GM12878 (cell line): ENCODE data around the gene RAB3IL1. TPM values are rescaled to one million over a fixed set of nuclear protein-coding genes. Genes with fewer than 3 reads are reported as not detected.

ENCODE experiments used
- ATAC-seq: fragments of 200-7000 bp; cut with Tn5 transposase; 3 replicates; pipeline ENCODE4 v1.9.1; 2020; ENCODE audit warnings: mild to moderate bottlenecking, moderate library complexity
- BruUV-seq: library from RNA; stranded (reverse); fragments of 400-500 nt; replicated peaks from 2 replicates; lab custom pipeline; 2021; lab: Mats Ljungman, UMichigan
- CTCF ChIA-PET: fragments of 300-600 bp; sonication (Branson Sonifier 250); formaldehyde crosslinking; extraction: SDS; loops from one replicate; lab custom pipeline; 2021; ENCODE audit warnings: inconsistent platforms; lab: Yijun Ruan, JAX
- POLR2A ChIA-PET: fragments of 350-600 bp; formaldehyde crosslinking; extraction: SDS; loops from one replicate; lab custom pipeline; 2021; ENCODE audit warnings: inconsistent platforms; lab: Charles Lee
- RAD21 ChIA-PET: fragments of 300-600 bp; sonication (Branson Sonifier 250); formaldehyde crosslinking; loops from one replicate; lab custom pipeline; 2023; ENCODE audit warnings: antibody characterized with exemption; ENCODE audit not compliant: unreplicated experiment; lab: Charles Lee
- SMC1A ChIA-PET: fragments of 300-600 bp; sonication (Branson Sonifier 250); formaldehyde crosslinking; loops from one replicate; lab custom pipeline; 2023; ENCODE audit not compliant: unreplicated experiment, uncharacterized antibody; lab: Charles Lee
- DNase-seq: peaks from one replicate; pipeline ENCODE4 v3.0.0-alpha.2; 2011; ENCODE audit warnings: low read depth, low spot score
- FAIRE-seq: peaks from 3 replicates; lab custom pipeline; 2011; peaks lifted over from hg19 to GRCh38; lab: Jason Lieb, UNC
- H2AFZ ChIP-seq: 2 replicates; pipeline ENCODE4 v1.6.0; 2011; ENCODE audit warnings: low read depth, low read length, control low read depth; ENCODE audit not compliant: control insufficient read depth
- H3K27ac ChIP-seq: 2 replicates; pipeline ENCODE4 v1.5.1; 2011; ENCODE audit warnings: control low read depth; ENCODE audit not compliant: control insufficient read depth, insufficient read depth
- H3K27me3 ChIP-seq, 2 experiments: replicated peaks in 1 of 2; 2 replicates each; pipeline versions ENCODE4 v1.6.0 to v1.6.1; 2011; ENCODE audit warnings: low read length in 1 of 2; ENCODE audit not compliant: control insufficient read depth in 2 of 2, insufficient read depth in 2 of 2
- H3K36me3 ChIP-seq, 2 experiments: 2 replicates each; pipeline ENCODE4 v1.5.1; 2011; ENCODE audit warnings: low read length in 1 of 2; ENCODE audit not compliant: control insufficient read depth in 2 of 2, insufficient read depth in 2 of 2
- H3K4me1 ChIP-seq: 2 replicates; pipeline ENCODE4 v1.6.1; 2011; ENCODE audit warnings: mild to moderate bottlenecking, low read length, moderate library complexity, mixed read lengths; ENCODE audit not compliant: control insufficient read depth, insufficient read depth
- H3K4me2 ChIP-seq: 2 replicates; pipeline ENCODE4 v1.6.0; 2011; ENCODE audit warnings: control low read depth; ENCODE audit not compliant: control insufficient read depth, insufficient read depth
- H3K4me3 ChIP-seq: fragments of 200-600 bp; sonication (generic); 2 replicates; pipeline ENCODE4 v1.5.1; 2016
- H3K79me2 ChIP-seq: 2 replicates; pipeline ENCODE4 v1.6.0; 2011; ENCODE audit warnings: low read length; ENCODE audit not compliant: control insufficient read depth, insufficient read depth
- H3K9ac ChIP-seq: 2 replicates; pipeline ENCODE4 v1.8.0; 2011; ENCODE audit warnings: low read length, control low read depth, mixed read lengths; ENCODE audit not compliant: control insufficient read depth, insufficient read depth
- H3K9me3 ChIP-seq: replicated peaks from 3 replicates; pipeline ENCODE4 v1.5.1; 2011; ENCODE audit warnings: mild to moderate bottlenecking, low read length; ENCODE audit not compliant: control insufficient read depth, insufficient read depth
- H4K20me1 ChIP-seq: 2 replicates; pipeline ENCODE4 v1.6.0; 2011; ENCODE audit not compliant: control insufficient read depth, insufficient read depth
- KLF5 ChIP-seq: fragments of 450-650 bp; IDR thresholded peaks from 2 replicates; pipeline ENCODE4 v1.6.1; 2014; ENCODE audit warnings: mild to moderate bottlenecking; ENCODE audit not compliant: partially characterized antibody
- NFIC ChIP-seq: IDR thresholded peaks from 2 replicates; pipeline ENCODE4 v1.6.1; 2012; ENCODE audit warnings: low read depth, mild to moderate bottlenecking, inconsistent platforms, low read length, moderate library complexity
- POLR2A ChIP-seq: IDR thresholded peaks from 2 replicates; pipeline ENCODE4 v1.6.1; 2011; ENCODE audit warnings: low read depth, mild to moderate bottlenecking, low read length
- RAD51 ChIP-seq: fragments of 450-650 bp; IDR thresholded peaks from 2 replicates; pipeline ENCODE4 v1.6.1; 2016; ENCODE audit warnings: moderate library complexity, mild to moderate bottlenecking, inconsistent platforms
- WGBS: methylation state at CpG from one replicate; pipeline ENCODE4 v1.1.6; 2016; ENCODE audit warnings: low lambda C conversion rate; ENCODE audit not compliant: insufficient replicate concordance, insufficient coverage; ENCODE audit errors: missing lambda C conversion rate; 5-methylcytosine and 5-hydroxymethylcytosine counted together
- in situ Hi-C: fragments of 300-500 bp; cut with MboI; formaldehyde crosslinking; loops from 9 replicates; pipeline ENCODE4 v1.14.3; 2018; ENCODE audit warnings: mixed read lengths
- intact Hi-C: fragments of 100-400 bp; cut with micrococcal nuclease; formaldehyde crosslinking; loops from one replicate; pipeline ENCODE4 v1.14.2; 2022; ENCODE audit not compliant: unreplicated experiment
- polyA plus RNA-seq, 11 experiments: library from polyadenylated mRNA; depleted of rRNA in 4 of 11; unstranded in 6 of 11; stranded (reverse) in 5 of 11; fragments of >200 nt; fragmentation: Nextera tagmentation in 4 of 11; fragmentation: Illumina TruSeq in 1 of 11; extraction: Ambion mirVana in 4 of 11; extraction: Trizol in 1 of 11; gene quantifications; 1 replicate in 1 of 11; 2 replicates in 10 of 11; pipeline versions ENCODE4 v1.2.1 to v1.2.3, GENCODE V29; 2011 to 2016; ENCODE audit warnings: inconsistent platforms in 2 of 11, missing spikeins in 2 of 11, low read depth in 1 of 11
- total RNA-seq, 4 experiments: library from RNA; depleted of rRNA in 3 of 4; stranded (reverse); fragments of >200 nt in 3 of 4; fragmentation: Illumina TruSeq in 1 of 4; extraction: Trizol in 1 of 4; gene quantifications; 2 replicates each; pipeline versions ENCODE4 v1.2.1 to v1.2.3, GENCODE V29; 2013 to 2021
- TF ChIP-seq, protein P1 (sequence below): IDR thresholded peaks from 2 replicates; pipeline ENCODE4 v1.6.1; 2012; ENCODE audit warnings: low read depth, low read length, improper control_type of control experiment

The RAB3IL1 gene
- total and polyA plus RNA-seq, 10 of the 15 experiments (the other 5 are each of a cell fraction or from before 2014, with no cell fraction given) = 0.04 TPM; not detected in 9

DNA sequence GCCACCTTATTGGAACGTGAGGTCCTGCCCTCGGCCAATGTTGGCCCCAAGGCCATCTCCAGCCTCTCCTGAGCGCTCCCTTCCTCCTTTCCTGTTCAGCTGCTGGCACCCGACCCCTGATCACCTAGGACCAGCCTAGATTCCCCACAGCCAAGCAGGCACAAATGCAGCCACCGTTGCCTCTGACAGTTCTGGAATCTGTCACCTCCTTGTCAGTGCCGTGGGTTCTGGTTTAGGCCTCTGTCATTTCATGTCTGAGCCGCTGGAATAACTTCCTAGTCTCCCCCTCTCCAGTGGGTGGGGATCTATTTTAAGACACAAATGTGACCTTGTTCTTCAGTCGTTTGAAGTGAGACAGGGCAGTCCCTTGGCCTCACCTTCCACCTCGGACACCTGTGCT, 55.7 kb downstream of the RAB3IL1 start:
- ATAC-seq = no peak
- no peaks in the 10 kb centered on the region for H3K79me2 ChIP-seq
- no peak overlapping the region for H3K4me2 ChIP-seq
- in situ Hi-C loops = no loop called here
- H4K20me1 ChIP-seq = no peaks in the 10 kb centered on the region
- DNase-seq = no peak
- no peak overlapping the region for H3K4me3 ChIP-seq
- H3K4me1 ChIP-seq = no peaks in the 10 kb centered on the region
- POLR2A ChIA-PET = no interaction called here
- intact Hi-C loops = no loop called here
- SMC1A ChIA-PET = no interaction called here
- WGBS = 43% methylated on average over 8 of the region's 9 CpGs
- no peak for FAIRE-seq
- no peak for TF ChIP-seq RAD51
- TF ChIP-seq NFIC = no peak
- no peak for TF ChIP-seq POLR2A
- no peak overlapping the region for H2AFZ ChIP-seq
- H3K36me3 ChIP-seq = peaks cover 27 to 29% of the 10 kb centered on the region in 2 experiments
- RAD21 ChIA-PET = no interaction called here
- H3K27me3 ChIP-seq = no peaks in the 10 kb centered on the region
- no TSS peak for BruUV-seq
- H3K9ac ChIP-seq = no peak overlapping the region
- CTCF ChIA-PET = interaction anchor here (0.6 kb wide), 1 partner anchor 948 kb away, joined by 4 read pairs; no protein-coding TSS in a partner anchor
- H3K9me3 ChIP-seq = no peaks in the 10 kb centered on the region
- H3K27ac ChIP-seq = no peak overlapping the region

DNA sequence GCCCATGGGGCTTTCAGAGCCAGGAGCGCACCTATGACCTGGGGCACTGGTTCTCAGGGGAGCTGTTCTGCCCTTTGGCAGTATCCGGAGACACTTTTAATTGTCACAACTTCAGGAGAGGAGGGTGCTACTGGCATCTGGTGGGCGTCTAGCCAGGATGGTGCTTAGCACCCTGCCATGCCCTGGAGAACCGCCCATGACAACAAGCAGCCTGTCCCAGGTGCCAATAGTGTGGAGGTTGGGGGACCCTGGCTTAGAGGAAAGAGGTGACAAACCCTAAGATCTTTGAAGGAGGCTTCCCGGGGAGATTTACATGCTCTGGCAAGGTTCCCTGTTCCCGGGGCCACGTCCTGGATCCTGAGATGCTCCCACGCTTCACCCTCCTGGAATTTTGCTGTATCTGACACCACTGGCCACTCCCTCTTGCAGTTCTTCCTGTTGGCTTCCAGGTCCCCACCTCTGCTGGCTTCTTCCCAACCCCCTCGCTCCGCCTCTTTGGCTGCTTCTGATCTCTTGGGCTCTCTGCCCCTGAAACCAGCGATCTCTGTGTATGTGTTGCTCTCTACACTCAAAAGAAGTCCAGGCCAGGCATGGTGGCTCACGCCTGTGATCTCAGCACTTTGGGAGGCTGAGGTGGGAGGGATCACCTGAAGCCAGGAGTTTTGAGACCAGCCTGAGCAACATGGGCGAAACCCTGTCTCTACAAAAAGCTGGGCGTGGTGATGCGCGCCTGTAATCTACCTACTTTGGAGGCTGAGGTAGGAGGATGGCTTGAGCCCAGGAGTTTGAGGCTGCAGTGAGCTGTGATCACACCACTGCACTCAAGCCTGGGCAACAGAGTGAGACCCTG, 57.1 kb downstream of the RAB3IL1 start:
- no peak overlapping the region for H3K9ac ChIP-seq
- no peaks in the 10 kb centered on the region for H4K20me1 ChIP-seq
- TF ChIP-seq KLF5 = no peak
- TF ChIP-seq, protein P1, sequence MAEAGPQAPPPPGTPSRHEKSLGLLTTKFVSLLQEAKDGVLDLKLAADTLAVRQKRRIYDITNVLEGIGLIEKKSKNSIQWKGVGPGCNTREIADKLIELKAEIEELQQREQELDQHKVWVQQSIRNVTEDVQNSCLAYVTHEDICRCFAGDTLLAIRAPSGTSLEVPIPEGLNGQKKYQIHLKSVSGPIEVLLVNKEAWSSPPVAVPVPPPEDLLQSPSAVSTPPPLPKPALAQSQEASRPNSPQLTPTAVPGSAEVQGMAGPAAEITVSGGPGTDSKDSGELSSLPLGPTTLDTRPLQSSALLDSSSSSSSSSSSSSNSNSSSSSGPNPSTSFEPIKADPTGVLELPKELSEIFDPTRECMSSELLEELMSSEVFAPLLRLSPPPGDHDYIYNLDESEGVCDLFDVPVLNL = no peak
- ChIA-PET RAD21 (no interaction called here), POLR2A (no interaction called here), CTCF (no interaction called here), SMC1A (no interaction called here)
- WGBS = 76% methylated on average over 16 of the region's 16 CpGs
- H3K4me2 ChIP-seq = no peak overlapping the region
- in situ Hi-C loops (no loop called here), intact Hi-C loops (no loop called here)
- H3K36me3 ChIP-seq = peaks cover 30 to 32% of the 10 kb centered on the region in 2 experiments
- H2AFZ ChIP-seq = no peak overlapping the region
- no peaks in the 10 kb centered on the region for H3K4me1 ChIP-seq
- no peak overlapping the region for H3K4me3 ChIP-seq
- H3K9me3 ChIP-seq = no peaks in the 10 kb centered on the region
- no peak for DNase-seq
- ATAC-seq = no peak
- no peaks in the 10 kb centered on the region for H3K27me3 ChIP-seq
- FAIRE-seq = no peak
- no TSS peak for BruUV-seq
- no peaks in the 10 kb centered on the region for H3K79me2 ChIP-seq
- no peak overlapping the region for H3K27ac ChIP-seq
